ENCODE data around the gene POLR2J.
"Not testable (repeated sequence)": the region's sequence is repeated elsewhere in the genome, so short reads cannot be mapped to it uniquely, and the experiment has no call there.

Gene POLR2J

DNA sequence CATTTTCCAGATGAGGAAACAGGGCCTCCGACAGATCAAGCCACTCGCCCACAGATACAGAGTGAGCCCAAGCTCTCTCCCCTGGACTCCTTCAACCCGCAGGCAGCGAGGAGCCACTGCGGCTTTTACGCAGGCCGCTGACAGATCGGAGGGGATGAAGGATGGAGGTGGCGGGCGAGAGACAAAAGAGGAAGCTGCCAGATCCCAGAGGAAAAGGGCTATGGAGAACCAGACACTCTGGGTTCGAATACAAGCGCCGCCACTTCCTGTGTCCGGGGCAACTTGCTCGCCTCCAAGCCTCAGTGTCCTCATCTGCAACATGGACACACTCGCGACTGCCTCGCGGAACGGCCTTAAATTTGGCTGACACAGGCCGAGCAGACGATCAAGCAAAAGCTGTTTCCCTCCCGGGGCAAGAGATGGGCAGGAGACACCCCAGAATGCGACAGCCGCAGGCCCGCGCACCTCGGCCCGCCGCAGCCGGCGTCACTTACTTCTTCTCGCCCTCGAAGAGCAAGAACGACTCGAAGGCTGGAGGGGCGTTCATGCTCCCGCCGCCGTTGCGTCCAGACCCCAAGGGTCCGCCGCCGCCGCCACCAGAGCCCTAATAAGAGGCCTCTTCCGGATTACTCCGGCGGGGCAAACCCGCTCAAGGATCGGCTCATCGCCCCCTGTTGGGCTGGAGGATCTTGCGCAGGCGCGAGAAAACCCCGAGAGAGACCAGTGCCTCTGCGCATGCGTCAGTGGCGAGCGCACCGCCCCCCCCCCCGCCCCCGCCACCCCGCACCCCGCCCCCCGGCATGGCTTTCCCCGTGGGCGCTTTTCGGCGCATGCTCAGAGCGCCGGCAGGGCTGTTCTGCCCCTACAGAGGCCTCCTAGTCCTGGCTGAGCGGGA lies at the start of gene POLR2J:
TSS of gene POLR2J (minus strand) at position 609 of the 895 bp plus-strand sequence. CDS start at position 547, 62 bp downstream.
- H3K27ac ChIP-seq = peak within 1 kb of the TSS; percentile 54
- POLR2A ChIA-PET (ENCODE audit: low non-redundant PET); DNase-seq (ENCODE audit: low spot score); CTCF ChIA-PET: not testable (repeated sequence)
- TF ChIP-seq, protein P1, sequence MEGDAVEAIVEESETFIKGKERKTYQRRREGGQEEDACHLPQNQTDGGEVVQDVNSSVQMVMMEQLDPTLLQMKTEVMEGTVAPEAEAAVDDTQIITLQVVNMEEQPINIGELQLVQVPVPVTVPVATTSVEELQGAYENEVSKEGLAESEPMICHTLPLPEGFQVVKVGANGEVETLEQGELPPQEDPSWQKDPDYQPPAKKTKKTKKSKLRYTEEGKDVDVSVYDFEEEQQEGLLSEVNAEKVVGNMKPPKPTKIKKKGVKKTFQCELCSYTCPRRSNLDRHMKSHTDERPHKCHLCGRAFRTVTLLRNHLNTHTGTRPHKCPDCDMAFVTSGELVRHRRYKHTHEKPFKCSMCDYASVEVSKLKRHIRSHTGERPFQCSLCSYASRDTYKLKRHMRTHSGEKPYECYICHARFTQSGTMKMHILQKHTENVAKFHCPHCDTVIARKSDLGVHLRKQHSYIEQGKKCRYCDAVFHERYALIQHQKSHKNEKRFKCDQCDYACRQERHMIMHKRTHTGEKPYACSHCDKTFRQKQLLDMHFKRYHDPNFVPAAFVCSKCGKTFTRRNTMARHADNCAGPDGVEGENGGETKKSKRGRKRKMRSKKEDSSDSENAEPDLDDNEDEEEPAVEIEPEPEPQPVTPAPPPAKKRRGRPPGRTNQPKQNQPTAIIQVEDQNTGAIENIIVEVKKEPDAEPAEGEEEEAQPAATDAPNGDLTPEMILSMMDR (conservative IDR thresholded peaks at IDR 0.05; ENCODE audit: low read depth) = peak; percentile 49

DNA sequence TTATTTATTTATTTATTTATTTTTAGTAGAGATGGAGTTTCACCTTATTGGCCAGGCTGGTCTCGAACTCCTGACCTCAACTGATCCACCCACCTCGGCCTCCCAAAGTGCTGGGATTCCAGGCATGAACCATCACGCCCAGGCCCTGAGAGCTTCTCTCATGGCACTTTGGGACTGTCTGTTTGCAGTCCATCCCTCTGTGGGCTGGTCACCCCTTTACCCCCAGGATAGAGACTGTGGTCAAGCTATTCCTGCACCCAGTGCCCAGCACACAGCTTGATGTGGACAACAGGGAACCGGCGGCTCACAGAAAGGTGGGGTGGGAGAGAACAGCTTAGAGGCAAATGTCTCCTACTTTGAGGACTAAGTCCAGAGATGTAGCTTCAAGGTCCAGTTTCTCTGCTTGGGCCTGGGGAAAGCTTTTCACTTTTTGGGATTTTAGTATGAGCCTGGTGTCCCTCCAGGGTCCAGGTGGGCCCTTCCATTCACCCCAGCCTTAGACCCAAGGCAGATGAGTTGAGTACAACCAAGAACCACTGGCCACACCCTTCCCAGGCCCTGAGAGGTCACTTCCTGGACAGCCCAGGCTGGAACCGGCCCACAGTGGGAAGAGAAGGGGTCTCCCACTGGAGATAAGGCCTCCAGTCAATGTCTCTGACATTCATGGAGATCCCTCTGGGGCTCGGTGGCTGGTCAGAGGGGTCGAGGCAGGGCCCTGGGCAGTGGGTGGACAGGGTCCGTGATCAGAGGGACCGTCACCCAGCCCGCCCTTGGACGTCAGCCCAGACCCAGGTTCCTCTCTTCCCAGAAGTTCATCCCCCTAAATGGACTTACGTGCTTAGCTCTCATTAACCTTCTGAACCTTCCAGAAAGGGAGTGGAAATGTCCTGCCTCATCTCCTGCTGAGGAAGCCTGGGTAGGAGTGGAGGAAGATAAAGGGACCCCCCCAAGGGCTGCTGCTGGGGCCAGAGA lies 49.4 kb upstream of the POLR2J start:
- POLR2A ChIA-PET (ENCODE audit: low non-redundant PET); H3K27ac ChIP-seq; CTCF ChIA-PET; DNase-seq (ENCODE audit: low spot score): not testable (repeated sequence)

DNA sequence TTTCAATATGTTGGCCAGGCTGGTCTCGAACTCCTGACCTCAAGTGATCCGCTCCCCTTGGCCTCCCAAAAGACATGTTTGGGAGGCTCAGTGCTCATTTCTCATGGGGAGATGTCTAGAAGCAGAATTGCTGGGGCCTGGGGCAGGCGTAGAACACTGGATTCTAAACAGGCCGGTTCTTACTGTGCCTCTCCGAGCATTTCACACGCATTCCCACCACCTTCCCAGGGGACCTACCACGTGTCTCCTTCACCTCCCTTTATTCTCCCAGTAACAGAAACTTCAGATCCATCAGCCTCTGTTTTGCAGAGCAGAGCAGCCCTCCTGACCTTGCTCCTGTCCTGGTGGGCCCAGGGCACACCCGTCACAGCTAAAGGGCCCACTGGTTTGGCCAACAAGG lies 48.5 kb upstream of the POLR2J start:
- CTCF ChIA-PET; H3K27ac ChIP-seq; POLR2A ChIA-PET (ENCODE audit: low non-redundant PET); DNase-seq (ENCODE audit: low spot score): not testable (repeated sequence)

DNA sequence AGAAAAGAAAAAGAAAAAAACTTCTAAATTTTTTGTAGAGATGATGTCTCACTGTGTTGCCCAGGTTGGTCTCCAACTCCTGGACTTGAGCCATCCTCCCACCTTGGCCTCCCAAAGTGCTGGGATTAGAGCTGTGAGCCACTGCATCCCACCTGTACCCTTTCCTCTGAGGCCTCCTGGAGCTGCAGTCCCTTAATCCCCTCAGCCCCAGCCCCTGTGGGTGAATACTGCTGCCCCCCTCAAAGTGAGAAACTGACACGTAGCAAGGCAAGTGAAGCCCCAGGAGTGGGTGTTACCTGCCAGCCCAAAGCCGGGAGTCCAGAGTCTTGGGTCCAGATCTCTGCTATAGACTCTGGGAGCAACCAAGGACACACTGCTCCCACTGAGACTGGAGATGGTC lies 46.1 kb upstream of the POLR2J start:
- DNase-seq (ENCODE audit: low spot score); H3K27ac ChIP-seq; POLR2A ChIA-PET (ENCODE audit: low non-redundant PET); CTCF ChIA-PET: not testable (repeated sequence)

DNA sequence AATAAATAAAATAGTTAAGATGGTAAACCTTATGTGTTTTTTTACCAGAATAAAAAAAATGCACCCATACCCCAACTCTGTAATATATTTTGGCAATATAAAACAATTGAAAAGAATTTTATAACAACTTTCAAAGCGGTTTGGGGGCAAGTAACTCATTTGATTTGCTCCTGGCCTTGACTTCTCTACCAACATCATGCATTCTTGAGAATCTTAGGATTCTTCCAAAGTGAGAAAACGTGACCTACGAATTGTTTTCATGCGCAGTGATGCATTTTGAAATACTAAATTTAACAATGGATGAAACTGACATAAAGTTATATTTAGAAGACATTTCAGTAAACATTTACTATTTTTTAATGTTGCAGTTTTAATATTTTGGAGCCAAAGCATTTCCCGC lies 42.1 kb upstream of the POLR2J start:
- POLR2A ChIA-PET (ENCODE audit: low non-redundant PET); CTCF ChIA-PET; DNase-seq (ENCODE audit: low spot score); H3K27ac ChIP-seq: not testable (repeated sequence)

DNA sequence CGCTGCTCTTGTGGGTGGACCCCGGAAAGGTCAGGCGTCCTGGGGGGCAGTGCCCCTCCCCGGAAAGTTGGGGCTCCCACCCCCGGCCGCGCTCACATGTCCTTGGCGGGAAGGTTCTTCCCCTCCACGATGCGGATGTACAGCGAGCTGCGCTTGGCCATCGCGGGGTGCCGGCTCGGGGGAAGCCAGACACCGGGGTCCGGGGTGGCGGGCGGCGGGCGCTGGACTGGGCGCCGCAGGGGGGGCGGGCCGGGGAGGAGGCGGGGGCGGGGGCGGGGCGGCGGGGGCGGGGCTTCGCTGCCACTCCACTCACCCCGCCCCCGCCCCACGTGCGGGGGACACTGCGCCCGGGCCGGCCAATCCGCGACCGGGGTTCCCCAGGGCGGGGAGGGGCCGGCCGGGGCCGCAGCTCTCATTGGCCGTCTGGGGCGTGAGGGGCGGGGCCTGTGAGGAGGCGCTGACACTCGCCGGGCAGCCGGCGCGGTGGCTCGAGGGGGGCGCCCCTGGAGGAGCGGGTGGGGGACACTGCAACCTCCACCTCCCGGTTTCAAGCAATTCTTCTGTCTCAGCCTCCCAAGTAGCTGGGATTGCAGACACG lies 38.9 kb upstream of the POLR2J start, which contains the start of gene RASA4B:
TSS of gene RASA4B (minus strand) at position 228 of the 598 bp plus-strand sequence. CDS start at position 161, 67 bp downstream.
- CTCF ChIA-PET; H3K27ac ChIP-seq; POLR2A ChIA-PET (ENCODE audit: low non-redundant PET); DNase-seq (ENCODE audit: low spot score): not testable (repeated sequence)

DNA sequence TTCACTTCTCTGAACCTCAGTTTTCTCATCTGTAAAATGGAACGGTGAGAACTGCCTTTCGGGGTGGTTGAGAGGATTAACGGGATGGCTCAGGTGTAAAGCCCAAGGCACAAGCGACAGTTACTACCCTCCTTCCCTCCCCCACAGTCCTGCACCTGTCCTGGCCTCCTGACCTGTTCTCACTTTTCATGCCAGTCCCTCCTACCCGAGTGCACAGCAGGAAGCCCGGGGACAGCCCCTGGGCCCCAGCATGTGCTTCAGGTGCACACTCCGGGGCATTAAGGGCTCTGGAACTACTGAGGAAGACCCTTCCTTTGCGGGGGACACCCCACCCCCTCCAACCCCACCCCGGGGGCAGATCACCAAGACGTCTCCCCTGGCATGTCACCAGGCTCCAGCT lies 38.2 kb upstream of the POLR2J start:
- POLR2A ChIA-PET (ENCODE audit: low non-redundant PET); CTCF ChIA-PET; DNase-seq (ENCODE audit: low spot score); H3K27ac ChIP-seq: not testable (repeated sequence)

DNA sequence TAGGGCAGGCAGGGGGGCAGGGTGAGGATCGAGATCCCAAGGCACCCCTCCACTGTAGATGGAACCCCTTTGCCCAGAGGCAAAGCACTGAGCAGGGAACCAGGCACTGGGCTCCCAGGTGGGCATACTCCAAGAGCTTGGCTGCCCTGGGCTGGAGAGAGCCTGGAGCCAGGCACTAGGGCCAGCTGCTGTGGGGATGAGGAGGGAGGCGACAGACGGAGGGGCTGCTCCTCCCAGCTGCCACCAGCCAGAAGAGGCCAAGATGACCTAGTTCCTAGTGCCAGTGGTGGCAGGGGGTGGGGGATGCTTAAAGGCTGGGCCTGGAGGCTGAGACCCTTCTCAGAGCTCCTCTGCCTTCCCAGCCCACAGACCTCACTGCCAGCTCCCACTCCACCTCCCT lies 37.2 kb upstream of the POLR2J start:
- CTCF ChIA-PET; DNase-seq (ENCODE audit: low spot score); POLR2A ChIA-PET (ENCODE audit: low non-redundant PET); H3K27ac ChIP-seq: not testable (repeated sequence)

DNA sequence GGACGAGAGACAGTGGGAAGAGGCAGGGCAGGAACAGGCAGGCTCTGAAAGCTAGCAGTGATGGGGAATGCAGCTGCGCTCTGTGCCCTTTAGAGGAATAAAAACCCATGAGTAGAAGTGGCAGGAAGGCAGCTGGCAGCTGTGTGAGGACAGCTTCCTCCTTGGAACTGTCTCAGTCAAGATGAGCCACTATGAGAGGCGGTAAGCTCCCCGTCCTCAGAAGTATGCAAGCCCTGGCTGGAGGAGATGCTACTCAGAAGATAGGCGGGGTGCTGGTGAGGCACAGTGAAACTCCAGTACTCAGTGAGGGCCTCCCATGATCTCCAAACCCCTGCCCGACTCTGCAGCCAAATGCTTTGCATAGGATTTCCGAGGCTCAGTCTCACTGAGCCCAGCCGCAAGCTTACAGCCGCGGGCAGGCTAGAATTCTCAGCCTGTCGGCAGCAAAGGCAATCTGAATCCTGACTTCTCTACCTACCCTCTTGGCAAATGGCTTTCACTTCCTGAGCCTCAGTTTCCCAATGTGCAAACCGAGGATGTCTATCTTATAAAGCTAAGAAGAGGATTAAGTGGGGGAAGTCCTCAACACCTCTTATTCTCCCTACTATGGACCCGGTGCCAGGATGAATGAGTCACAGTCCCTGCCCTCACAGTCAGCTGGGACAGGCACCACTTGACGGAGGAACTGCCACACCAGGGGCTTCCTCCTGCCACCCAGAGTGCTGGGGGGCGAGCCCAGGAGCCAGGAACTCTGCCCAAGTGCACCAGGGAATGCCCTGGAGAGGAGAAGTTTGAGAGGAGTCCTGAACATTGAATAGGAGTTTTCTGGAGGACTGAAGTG lies 36.4 kb upstream of the POLR2J start:
- CTCF ChIA-PET; DNase-seq (ENCODE audit: low spot score); H3K27ac ChIP-seq; POLR2A ChIA-PET (ENCODE audit: low non-redundant PET): not testable (repeated sequence)

DNA sequence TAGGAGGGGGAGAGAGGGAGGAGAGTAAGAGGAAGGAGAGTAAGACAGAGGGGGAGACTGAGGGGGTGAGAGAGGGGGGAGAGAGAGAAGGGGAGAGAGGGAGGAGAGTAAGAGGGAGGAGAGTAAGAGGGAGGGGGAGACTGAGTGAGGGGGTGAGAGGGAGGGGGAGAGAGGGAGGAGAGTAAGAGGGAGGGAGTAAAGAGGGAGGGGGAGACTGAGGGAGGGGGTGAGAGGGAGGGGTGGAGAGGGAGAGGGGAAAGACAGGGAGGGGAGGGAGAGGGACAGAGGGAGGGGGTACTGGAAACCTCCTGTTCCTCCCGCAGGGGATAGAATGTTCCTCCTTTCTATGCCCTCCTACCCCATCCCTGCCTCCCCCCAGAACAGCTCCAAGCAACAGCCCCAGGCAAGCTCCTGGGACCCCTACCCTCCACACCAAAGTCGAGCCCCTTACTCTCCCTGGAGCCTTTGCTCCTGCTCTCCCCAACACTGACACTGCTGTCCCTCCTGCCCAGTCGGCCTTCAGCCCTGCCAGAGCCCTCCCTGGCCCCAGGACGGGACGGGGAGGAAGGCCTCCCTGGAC lies 34.0 kb upstream of the POLR2J start:
- DNase-seq (ENCODE audit: low spot score); POLR2A ChIA-PET (ENCODE audit: low non-redundant PET); CTCF ChIA-PET: not testable (repeated sequence)
- peak overlapping the region; percentile 61 for H3K27ac ChIP-seq

DNA sequence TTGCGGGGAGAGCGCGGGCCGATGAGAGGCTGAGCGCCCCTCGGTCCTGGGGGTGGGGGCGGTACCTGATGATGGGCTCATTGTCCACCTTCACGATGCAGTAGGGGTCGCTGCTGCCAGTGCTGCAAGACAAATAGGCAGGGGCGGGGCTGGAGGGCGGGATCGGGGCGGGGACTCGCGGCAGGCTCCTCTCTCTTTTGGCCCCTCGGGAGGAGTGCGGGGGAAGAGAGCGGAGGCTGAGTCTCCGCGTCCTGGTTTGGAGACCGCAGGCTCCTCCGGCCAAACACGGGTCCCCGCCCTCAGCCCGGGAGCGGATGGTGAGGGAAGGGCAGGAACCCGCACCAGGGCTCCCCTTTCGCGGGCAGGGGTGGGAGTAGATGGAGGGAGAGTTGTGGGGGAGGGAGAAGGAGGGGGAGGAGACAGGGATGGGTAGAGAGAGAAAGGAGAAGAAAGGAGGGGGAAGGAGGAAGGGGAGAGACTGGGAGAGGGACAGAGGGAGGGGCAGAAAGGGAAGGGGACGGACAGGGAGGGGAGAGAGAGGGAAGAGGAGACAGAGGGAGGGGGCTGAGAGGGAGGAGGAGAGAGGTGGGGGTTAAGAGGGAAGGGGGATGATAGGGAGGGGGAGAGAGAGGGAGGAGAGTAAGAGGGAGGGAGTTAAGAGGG lies 33.3 kb upstream of the POLR2J start:
- POLR2A ChIA-PET (ENCODE audit: low non-redundant PET); CTCF ChIA-PET; DNase-seq (ENCODE audit: low spot score); H3K27ac ChIP-seq: not testable (repeated sequence)

DNA sequence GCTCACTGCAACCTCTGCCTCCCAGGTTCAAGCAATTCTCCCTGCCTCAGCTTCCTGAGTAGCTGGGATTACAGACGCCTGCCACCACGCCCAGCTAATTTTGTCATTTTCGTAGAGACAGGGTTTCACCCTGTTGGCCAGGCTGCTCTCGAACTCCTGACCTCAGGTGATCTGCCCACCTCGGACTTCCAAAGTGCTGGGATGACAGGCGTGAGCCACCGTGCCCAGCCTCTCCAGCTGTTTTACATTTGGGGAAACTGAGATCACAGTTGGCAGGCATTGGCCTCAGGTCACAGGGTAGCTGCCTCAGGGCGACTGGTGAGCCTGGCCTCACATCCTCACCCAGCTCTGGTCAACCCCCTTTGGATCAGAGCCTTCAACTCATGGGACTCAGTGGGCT lies 31.9 kb upstream of the POLR2J start:
- CTCF ChIA-PET = interaction anchor here (0.6 kb wide), 1 partner anchor 1380 kb away, joined by 3 read pairs; no protein-coding TSS in a partner anchor
- POLR2A ChIA-PET (ENCODE audit: low non-redundant PET); DNase-seq (ENCODE audit: low spot score); H3K27ac ChIP-seq: not testable (repeated sequence)

DNA sequence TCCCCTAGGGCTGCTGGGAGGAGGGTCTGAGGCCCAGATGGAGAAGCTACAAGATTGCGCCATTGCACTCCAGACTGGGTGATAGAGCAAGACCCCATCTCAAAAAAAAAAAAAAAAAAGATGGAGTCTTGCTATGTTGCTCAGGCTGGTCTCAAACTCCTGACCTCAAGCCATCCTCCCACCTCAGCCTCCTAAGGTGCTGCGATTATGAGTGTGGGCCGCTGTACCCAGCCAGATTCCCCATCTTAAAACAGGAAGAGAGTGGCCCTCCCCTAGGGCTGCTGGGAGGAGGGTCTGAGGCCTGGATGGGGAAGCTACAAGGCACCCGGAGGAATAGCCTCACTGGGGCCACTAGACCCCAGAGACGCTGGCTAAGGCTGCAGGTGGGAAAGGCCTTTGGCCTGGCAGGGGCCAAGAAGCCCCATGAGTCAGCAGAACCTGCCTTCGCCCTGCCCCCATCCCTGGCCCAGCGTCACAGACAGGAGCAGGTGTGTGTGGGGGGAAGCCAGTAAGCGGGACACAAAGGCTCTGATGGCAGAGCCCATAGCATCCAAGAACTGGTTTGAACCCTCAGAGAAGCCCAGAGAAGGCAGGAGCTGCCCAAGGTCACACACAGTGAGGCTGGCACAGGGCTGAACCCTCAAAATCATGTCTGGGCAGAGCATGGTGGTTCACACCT lies 28.8 kb upstream of the POLR2J start:
- DNase-seq (ENCODE audit: low spot score); H3K27ac ChIP-seq; POLR2A ChIA-PET (ENCODE audit: low non-redundant PET); CTCF ChIA-PET: not testable (repeated sequence)

Measured in RWPE1 (cell line).